Breast epithelium (tissue), 4 donors: ENCODE results near the gene AKAP17A. TPM values are rescaled to one million over a fixed set of nuclear protein-coding genes. Genes with fewer than 3 reads are reported as not detected.
A peak's percentile ranks its signal among the peaks of the same experiment; 100 is the strongest.

Experiments
- DNase-seq, 2 donors: peaks; one replicate each; pipeline ENCODE4 v3.0.0-alpha.2; 2019; ENCODE audit warnings: low spot score in 2 of 2
- H3K27ac ChIP-seq, 2 donors: fragments of 200-600 bp; sonication (generic) in 1 of 2; one replicate each; pipeline ENCODE4 v1.5.1; 2016 to 2019; ENCODE audit warnings: mild to moderate bottlenecking in 1 of 2
- H3K27me3 ChIP-seq, 2 donors: fragments of 200-600 bp; sonication (generic) in 1 of 2; one replicate each; pipeline versions ENCODE4 v1.5.1 to v1.6.0; 2017 to 2019; ENCODE audit warnings: control low read depth in 1 of 2, mild to moderate bottlenecking in 1 of 2
- H3K36me3 ChIP-seq: fragments of 200-600 bp; one replicate; pipeline ENCODE4 v1.5.1; 2019
- H3K4me1 ChIP-seq, 2 donors: fragments of 200-600 bp; sonication (generic); one replicate each; pipeline ENCODE4 v1.5.1; 2016 to 2019; ENCODE audit warnings: control low read depth in 1 of 2
- H3K4me3 ChIP-seq, 3 donors: fragments of 200-600 bp; sonication (generic); 1 replicate in 2 of 3; 2 replicates in 1 of 3; pipeline ENCODE4 v1.5.1; 2016 to 2019; ENCODE audit warnings: mild to moderate bottlenecking in 3 of 3, moderate library complexity in 2 of 3
- H3K9me3 ChIP-seq, 2 donors: fragments of 200-600 bp; sonication (generic) in 1 of 2; one replicate each; pipeline ENCODE4 v1.5.1; 2016 to 2019; ENCODE audit warnings: control low read depth in 1 of 2
- POLR2A ChIP-seq: fragments of 450-650 bp; IDR thresholded peaks from one replicate; pipeline ENCODE4 v1.6.1; 2016; ENCODE audit warnings: antibody characterized with exemption, mild to moderate bottlenecking, moderate library complexity
- POLR2AphosphoS5 ChIP-seq, 3 donors: sonication (generic); formaldehyde crosslinking; IDR thresholded peaks; one replicate each; pipeline ENCODE4 v1.6.1; 2017; ENCODE audit warnings: antibody characterized with exemption in 3 of 3
- intact Hi-C: fragments of 100-400 bp; cut with DNase I; formaldehyde crosslinking; loops from one replicate; pipeline ENCODE4 v1.15.1; 2023; ENCODE audit warnings: low total_unique reads
- total RNA-seq, 3 donors: library from RNA; depleted of rRNA; stranded (reverse); fragments of >200 nt; gene quantifications; one replicate each; pipeline ENCODE4 v1.1.0, GENCODE V29; 2016
- TF ChIP-seq, protein P1 (sequence below), 3 donors: fragments of 450-650 bp; IDR thresholded peaks; one replicate each; pipeline ENCODE4 v1.5.1; 2016 to 2017; ENCODE audit warnings: antibody characterized with exemption in 3 of 3, mild to moderate bottlenecking in 3 of 3, moderate library complexity in 3 of 3

Gene AKAP17A
- total RNA-seq, 3 donors from 2014 or later, result 32.2 to 62.3 (median 56.3) TPM

DNA sequence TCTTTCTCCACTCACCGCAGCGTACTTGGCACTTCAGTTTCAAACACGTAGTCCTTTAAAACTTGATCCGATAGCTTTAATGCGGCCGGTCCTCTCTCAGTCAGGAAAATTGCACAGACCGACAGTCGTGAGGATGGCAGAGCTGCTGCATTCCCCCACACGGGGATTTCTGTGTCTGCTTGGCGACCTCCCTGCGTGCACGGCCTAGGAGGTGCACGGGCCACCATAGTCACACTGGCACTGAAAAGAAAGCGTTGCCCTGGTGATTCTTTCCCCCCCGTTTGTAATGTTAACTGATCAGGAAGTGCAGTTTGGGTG is 10.3 kb downstream of the AKAP17A start:
- TF ChIP-seq, protein P1, sequence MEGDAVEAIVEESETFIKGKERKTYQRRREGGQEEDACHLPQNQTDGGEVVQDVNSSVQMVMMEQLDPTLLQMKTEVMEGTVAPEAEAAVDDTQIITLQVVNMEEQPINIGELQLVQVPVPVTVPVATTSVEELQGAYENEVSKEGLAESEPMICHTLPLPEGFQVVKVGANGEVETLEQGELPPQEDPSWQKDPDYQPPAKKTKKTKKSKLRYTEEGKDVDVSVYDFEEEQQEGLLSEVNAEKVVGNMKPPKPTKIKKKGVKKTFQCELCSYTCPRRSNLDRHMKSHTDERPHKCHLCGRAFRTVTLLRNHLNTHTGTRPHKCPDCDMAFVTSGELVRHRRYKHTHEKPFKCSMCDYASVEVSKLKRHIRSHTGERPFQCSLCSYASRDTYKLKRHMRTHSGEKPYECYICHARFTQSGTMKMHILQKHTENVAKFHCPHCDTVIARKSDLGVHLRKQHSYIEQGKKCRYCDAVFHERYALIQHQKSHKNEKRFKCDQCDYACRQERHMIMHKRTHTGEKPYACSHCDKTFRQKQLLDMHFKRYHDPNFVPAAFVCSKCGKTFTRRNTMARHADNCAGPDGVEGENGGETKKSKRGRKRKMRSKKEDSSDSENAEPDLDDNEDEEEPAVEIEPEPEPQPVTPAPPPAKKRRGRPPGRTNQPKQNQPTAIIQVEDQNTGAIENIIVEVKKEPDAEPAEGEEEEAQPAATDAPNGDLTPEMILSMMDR (IDR thresholded peaks at IDR 0.05), result no peak
- no peak for TF ChIP-seq POLR2A
- no peak for TF ChIP-seq POLR2AphosphoS5 (IDR thresholded peaks at IDR 0.05)
- no peaks in the 10 kb centered on the region for H3K4me1 ChIP-seq

DNA sequence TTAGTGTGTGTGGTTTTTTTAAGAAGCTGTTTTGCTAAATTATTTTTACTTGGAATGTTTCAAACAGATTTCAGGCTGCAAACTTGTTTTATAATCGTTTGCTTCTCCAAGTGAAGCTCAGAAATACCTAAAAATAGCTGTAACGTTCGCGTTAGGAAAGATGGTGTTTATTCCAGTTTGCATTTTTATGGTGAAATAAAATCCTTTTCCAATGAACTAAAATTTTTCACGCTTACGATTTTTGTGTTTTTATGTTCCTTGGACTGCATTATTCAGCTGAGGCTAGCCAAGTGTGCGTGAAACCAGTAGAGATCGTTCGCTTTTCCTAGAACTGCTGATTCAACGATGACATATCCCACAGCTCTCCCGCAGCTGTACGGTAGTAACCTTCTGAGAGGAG is 10.9 kb downstream of the AKAP17A start:
- intact Hi-C loops, result no loop called here
- H3K27ac ChIP-seq, result no peak overlapping the region
- H3K4me1 ChIP-seq, result no peaks in the 10 kb centered on the region
- H3K4me3 ChIP-seq, result no peak overlapping the region
- TF ChIP-seq POLR2AphosphoS5 (IDR thresholded peaks at IDR 0.05) (no peak), POLR2A (no peak)
- TF ChIP-seq, protein P1 (IDR thresholded peaks at IDR 0.05), result no peak
- peaks cover 47% of the 10 kb centered on the region for H3K36me3 ChIP-seq
- no peaks in the 10 kb centered on the region for H3K27me3 ChIP-seq
- H3K9me3 ChIP-seq, result peaks cover 9 to 11% of the 10 kb centered on the region in 2 donors
- no peak for DNase-seq

More for the DNA sequence above, 10.3 kb downstream of the AKAP17A start:
- H3K27ac ChIP-seq, result no peak overlapping the region
- no peaks in the 10 kb centered on the region for H3K27me3 ChIP-seq
- intact Hi-C loops, result no loop called here
- H3K4me3 ChIP-seq, result no peak overlapping the region
- no peak for DNase-seq
- peaks cover 50% of the 10 kb centered on the region for H3K36me3 ChIP-seq
- H3K9me3 ChIP-seq, result peaks cover 9 to 11% of the 10 kb centered on the region in 2 donors

GRCh38 chrX:1606496-1606895 is 15.1 kb downstream of the AKAP17A start:
- H3K27me3 ChIP-seq, result no peaks in the 10 kb centered on the region
- TF ChIP-seq POLR2AphosphoS5 (IDR thresholded peaks at IDR 0.05), result no peak
- no peak for TF ChIP-seq POLR2A
- TF ChIP-seq, protein P1 (IDR thresholded peaks at IDR 0.05), result no peak
- intact Hi-C loops, result no loop called here
- peaks cover 7% of the 10 kb centered on the region for H3K36me3 ChIP-seq
- H3K27ac ChIP-seq, result no peak overlapping the region
- no peak overlapping the region for H3K4me3 ChIP-seq
- peaks cover 5 to 9% of the 10 kb centered on the region in 2 donors for H3K9me3 ChIP-seq
- H3K4me1 ChIP-seq, result no peaks in the 10 kb centered on the region
- DNase-seq, result no peak

GRCh38 chrX:1609311-1609710 is 17.9 kb downstream of the AKAP17A start:
- no peak overlapping the region for H3K4me3 ChIP-seq
- DNase-seq, result no peak
- intact Hi-C loops, result no loop called here
- H3K4me1 ChIP-seq, result no peaks in the 10 kb centered on the region
- TF ChIP-seq POLR2A, result no peak
- TF ChIP-seq POLR2AphosphoS5 (IDR thresholded peaks at IDR 0.05), result no peak
- TF ChIP-seq, protein P1 (IDR thresholded peaks at IDR 0.05), result no peak
- no peaks in the 10 kb centered on the region for H3K36me3 ChIP-seq
- peak overlapping the region in 1 of 2 donors; percentile 52 for H3K27ac ChIP-seq
- H3K9me3 ChIP-seq, result no peaks in the 10 kb centered on the region
- no peaks in the 10 kb centered on the region for H3K27me3 ChIP-seq

DNA sequence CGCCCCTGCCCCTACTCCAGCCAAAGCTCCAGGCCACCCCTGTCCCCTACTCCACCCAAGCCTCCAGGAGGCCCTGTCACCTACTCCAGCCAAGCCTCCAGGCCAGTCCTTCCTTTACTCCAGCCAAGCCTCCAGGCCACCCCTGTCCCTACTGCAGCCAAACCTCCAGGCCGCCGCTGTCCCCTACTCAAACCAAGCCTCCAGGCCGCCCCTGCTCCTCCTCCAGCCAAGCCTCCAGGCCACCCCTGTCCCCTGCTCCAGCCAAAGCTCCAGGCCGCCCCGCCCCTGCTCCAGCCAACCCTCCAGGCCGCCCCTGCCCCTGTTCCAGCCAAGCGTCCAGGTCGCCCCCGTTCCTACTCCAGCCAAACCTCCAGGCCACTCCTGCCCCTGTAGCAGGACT is 18.4 kb downstream of the AKAP17A start:
- no peaks in the 10 kb centered on the region for H3K9me3 ChIP-seq
- H3K4me1 ChIP-seq, result no peaks in the 10 kb centered on the region
- peak overlapping the region in 1 of 2 donors; percentile 52 for H3K27ac ChIP-seq
- TF ChIP-seq POLR2A (no peak), POLR2AphosphoS5 (IDR thresholded peaks at IDR 0.05) (no peak)
- TF ChIP-seq, protein P1 (IDR thresholded peaks at IDR 0.05), result no peak
- no peaks in the 10 kb centered on the region for H3K36me3 ChIP-seq
- intact Hi-C loops, result no loop called here
- peak in 1 of 2 donors; percentile 52 for DNase-seq
- H3K4me3 ChIP-seq, result peak overlapping the region in 1 of 3 donors; percentile 15
- H3K27me3 ChIP-seq, result no peaks in the 10 kb centered on the region
